PFSK-1 (cell line): Measurements from ENCODE around the gene EYA2.

Experiments
- POLR2AphosphoS5 ChIP-seq: IDR thresholded peaks from 2 replicates; pipeline ENCODE4 v1.6.1; 2012; ENCODE audit warnings: low read depth, mild to moderate bottlenecking, control low read depth, low read length, moderate library complexity
- SIN3A ChIP-seq: IDR thresholded peaks from 2 replicates; pipeline ENCODE4 v1.6.1; 2012; ENCODE audit warnings: mild to moderate bottlenecking, low read length, moderate library complexity, borderline replicate concordance; ENCODE audit not compliant: insufficient read depth
- TAF1 ChIP-seq: IDR thresholded peaks from 2 replicates; pipeline ENCODE4 v1.6.1; 2012; ENCODE audit warnings: low read length, control low read depth, borderline replicate concordance; ENCODE audit not compliant: insufficient read depth

DNA sequence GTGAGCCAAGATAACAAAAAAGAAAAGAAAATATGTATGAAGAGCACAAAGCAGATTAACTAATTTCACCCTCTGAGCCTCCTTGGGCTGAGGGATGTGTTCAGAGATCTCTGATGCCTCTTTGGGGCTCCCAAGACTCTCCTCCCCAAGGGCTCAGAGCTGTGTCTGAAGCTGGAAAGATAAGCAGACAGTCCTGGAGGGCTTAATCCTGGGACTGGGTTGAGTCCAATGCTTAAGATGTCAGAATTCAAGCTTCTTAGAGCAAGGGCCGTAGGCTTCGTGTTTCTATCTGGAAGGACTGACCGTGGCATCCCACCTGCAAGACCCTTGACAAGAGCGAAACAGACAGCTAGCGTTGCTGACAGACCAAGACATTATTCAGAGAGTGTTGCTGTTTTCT, 232.9 kb downstream of the EYA2 start:
- TF ChIP-seq POLR2AphosphoS5: no peak
- no peak for TF ChIP-seq SIN3A
- TF ChIP-seq TAF1: no peak
